Retinal pigment epithelial cell (primary cell): ENCODE data around the gene EGFR.

ENCODE experiments used
- DNase-seq: peaks from one replicate; pipeline ENCODE4 v3.0.0-alpha.2; 2010; ENCODE audit warnings: low read depth
- H3K4me3 ChIP-seq: 2 replicates; pipeline ENCODE4 v1.5.1; 2011; ENCODE audit warnings: mild to moderate bottlenecking, low read length, control low read depth, moderate library complexity
- TF ChIP-seq, protein P1 (sequence below): conservative IDR thresholded peaks from 2 replicates; pipeline ENCODE4 v1.5.1; 2011; ENCODE audit warnings: low read depth, low read length, control low read depth, inconsistent platforms

The EGFR gene

GRCh38 chr7:54985426-54986330 lies 33.1 kb upstream of the EGFR start:
- no peak overlapping the region for H3K4me3 ChIP-seq
- TF ChIP-seq, protein P1, sequence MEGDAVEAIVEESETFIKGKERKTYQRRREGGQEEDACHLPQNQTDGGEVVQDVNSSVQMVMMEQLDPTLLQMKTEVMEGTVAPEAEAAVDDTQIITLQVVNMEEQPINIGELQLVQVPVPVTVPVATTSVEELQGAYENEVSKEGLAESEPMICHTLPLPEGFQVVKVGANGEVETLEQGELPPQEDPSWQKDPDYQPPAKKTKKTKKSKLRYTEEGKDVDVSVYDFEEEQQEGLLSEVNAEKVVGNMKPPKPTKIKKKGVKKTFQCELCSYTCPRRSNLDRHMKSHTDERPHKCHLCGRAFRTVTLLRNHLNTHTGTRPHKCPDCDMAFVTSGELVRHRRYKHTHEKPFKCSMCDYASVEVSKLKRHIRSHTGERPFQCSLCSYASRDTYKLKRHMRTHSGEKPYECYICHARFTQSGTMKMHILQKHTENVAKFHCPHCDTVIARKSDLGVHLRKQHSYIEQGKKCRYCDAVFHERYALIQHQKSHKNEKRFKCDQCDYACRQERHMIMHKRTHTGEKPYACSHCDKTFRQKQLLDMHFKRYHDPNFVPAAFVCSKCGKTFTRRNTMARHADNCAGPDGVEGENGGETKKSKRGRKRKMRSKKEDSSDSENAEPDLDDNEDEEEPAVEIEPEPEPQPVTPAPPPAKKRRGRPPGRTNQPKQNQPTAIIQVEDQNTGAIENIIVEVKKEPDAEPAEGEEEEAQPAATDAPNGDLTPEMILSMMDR: no peak
- no peak for DNase-seq

DNA sequence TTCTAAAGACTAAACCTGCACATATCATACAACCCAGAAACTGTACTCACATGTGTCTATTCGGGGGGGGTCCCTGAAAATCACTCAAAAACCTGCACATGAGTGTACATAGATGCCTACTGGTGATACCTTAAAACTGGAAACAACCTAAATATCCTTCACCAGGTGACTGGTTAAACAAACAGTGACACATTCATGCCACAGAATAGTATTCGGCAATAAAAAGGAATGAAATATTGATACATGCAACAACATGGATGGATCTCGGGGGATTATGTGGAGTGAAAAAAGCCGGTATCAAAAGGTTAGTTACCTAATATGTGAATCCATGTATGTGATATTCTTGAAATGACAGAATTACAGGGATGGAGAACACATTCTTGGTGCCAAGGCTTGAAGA lies 32.1 kb upstream of the EGFR start:
- no peak overlapping the region for H3K4me3 ChIP-seq
- DNase-seq: no peak
- TF ChIP-seq, protein P1: no peak

GRCh38 chr7:54987772-54988171 lies 31.0 kb upstream of the EGFR start:
- TF ChIP-seq, protein P1: no peak
- H3K4me3 ChIP-seq: no peak overlapping the region

GRCh38 chr7:54988516-54988915 lies 30.3 kb upstream of the EGFR start:
- DNase-seq: no peak
- no peak overlapping the region for H3K4me3 ChIP-seq
- TF ChIP-seq, protein P1: no peak

More at GRCh38 chr7:54987772-54988171, 31.0 kb upstream of the EGFR start:
- DNase-seq: no peak

GRCh38 chr7:54989453-54990225 lies 29.2 kb upstream of the EGFR start:
- no peak overlapping the region for H3K4me3 ChIP-seq
- no peak for DNase-seq
- TF ChIP-seq, protein P1: no peak

- no peak for DNase-seq
- TF ChIP-seq, protein P1: no peak
- H3K4me3 ChIP-seq: no peak overlapping the region
These were observed 27.5 kb upstream of the EGFR start for GRCh38 chr7:54991341-54991740.
